Measurements from ENCODE around the gene TTC28.

Gene TTC28

GRCh38 chr22:28438183-28438768 is 241.4 kb downstream of the TTC28 start:
- DNase-seq, result no peak

GRCh38 chr22:28435982-28436381 is 243.7 kb downstream of the TTC28 start:
- DNase-seq, result no peak

- DNase-seq, result no peak
These were observed 244.4 kb downstream of the TTC28 start for GRCh38 chr22:28435140-28435768.

- DNase-seq, result no peak
These were observed 249.1 kb downstream of the TTC28 start for GRCh38 chr22:28430466-28431025.

- DNase-seq, result no peak
These were observed 249.9 kb downstream of the TTC28 start for GRCh38 chr22:28429711-28430110.

GRCh38 chr22:28428271-28428670 is 251.4 kb downstream of the TTC28 start:
- DNase-seq, result no peak

- no peak for DNase-seq
These were observed 253.1 kb downstream of the TTC28 start for GRCh38 chr22:28426346-28427132.

- no peak for DNase-seq
These were observed 254.4 kb downstream of the TTC28 start for GRCh38 chr22:28425211-28425610.

GRCh38 chr22:28424427-28425080 is 255.1 kb downstream of the TTC28 start:
- no peak for DNase-seq

- DNase-seq, result no peak
These were observed 259.7 kb downstream of the TTC28 start for GRCh38 chr22:28419919-28420318.

- DNase-seq, result no peak
These were observed 261.6 kb downstream of the TTC28 start for GRCh38 chr22:28418008-28418407.

GRCh38 chr22:28417431-28417830 is 262.2 kb downstream of the TTC28 start:
- DNase-seq, result no peak

GRCh38 chr22:28414913-28415312 is 264.7 kb downstream of the TTC28 start:
- DNase-seq, result no peak

- DNase-seq, result no peak
These were observed 265.8 kb downstream of the TTC28 start for GRCh38 chr22:28413612-28414399.

GRCh38 chr22:28412109-28412508 is 267.5 kb downstream of the TTC28 start:
- no peak for DNase-seq

GRCh38 chr22:28411125-28411524 is 268.5 kb downstream of the TTC28 start:
- DNase-seq, result no peak

GRCh38 chr22:28410050-28410816 is 269.4 kb downstream of the TTC28 start:
- no peak for DNase-seq

- no peak for DNase-seq
These were observed 270.9 kb downstream of the TTC28 start for GRCh38 chr22:28408709-28409108.

- no peak for DNase-seq
These were observed 272.0 kb downstream of the TTC28 start for GRCh38 chr22:28407645-28408044.

- no peak for DNase-seq
These were observed 273.4 kb downstream of the TTC28 start for GRCh38 chr22:28406246-28406645.

- no peak for DNase-seq
These were observed 274.1 kb downstream of the TTC28 start for GRCh38 chr22:28405588-28405987.

GRCh38 chr22:28402539-28402938 is 277.1 kb downstream of the TTC28 start:
- DNase-seq, result no peak

Data from NK-92 treated with Interleukin-12 subunit alpha and Interleukin-12 subunit beta, amount 100 ng/mL, for 24 hours (cell line).